ENCODE results near the gene NAPA. TPM values are rescaled to one million over a fixed set of nuclear protein-coding genes. Genes with fewer than 3 reads are reported as not detected.

NAPA gene
- total RNA-seq, 1 donor from 2014 or later, result 28.2 TPM

GRCh38 chr19:47480658-47481057 is 34.2 kb downstream of the NAPA start:
- no peak overlapping the region for H3K9ac ChIP-seq (ENCODE audit: low read depth in 1 of 3, low read length in 3 of 3)
- no peak overlapping the region for H3K27ac ChIP-seq (ENCODE audit: low read depth, low read length)
- peaks cover 4 to 8% (median 7%) of the 10 kb centered on the region in 3 donors for H3K36me3 ChIP-seq (ENCODE audit: control insufficient read depth in 3 of 3, insufficient read depth in 3 of 3, low read length in 3 of 3)
- peaks cover 9 to 19% (median 14%) of the 10 kb centered on the region in 3 donors for H3K4me1 ChIP-seq (ENCODE audit: control insufficient read depth in 3 of 3, insufficient read depth in 3 of 3, low read length in 3 of 3)
- H3K4me3 ChIP-seq (ENCODE audit: low read length in 3 of 3), result no peak overlapping the region
- no peaks in the 10 kb centered on the region for H3K9me3 ChIP-seq (ENCODE audit: control insufficient read depth in 3 of 3, low read length in 3 of 3)
- no peaks in the 10 kb centered on the region for H3K27me3 ChIP-seq (ENCODE audit: control insufficient read depth in 3 of 3, insufficient read depth in 3 of 3, low read length in 3 of 3)

DNA sequence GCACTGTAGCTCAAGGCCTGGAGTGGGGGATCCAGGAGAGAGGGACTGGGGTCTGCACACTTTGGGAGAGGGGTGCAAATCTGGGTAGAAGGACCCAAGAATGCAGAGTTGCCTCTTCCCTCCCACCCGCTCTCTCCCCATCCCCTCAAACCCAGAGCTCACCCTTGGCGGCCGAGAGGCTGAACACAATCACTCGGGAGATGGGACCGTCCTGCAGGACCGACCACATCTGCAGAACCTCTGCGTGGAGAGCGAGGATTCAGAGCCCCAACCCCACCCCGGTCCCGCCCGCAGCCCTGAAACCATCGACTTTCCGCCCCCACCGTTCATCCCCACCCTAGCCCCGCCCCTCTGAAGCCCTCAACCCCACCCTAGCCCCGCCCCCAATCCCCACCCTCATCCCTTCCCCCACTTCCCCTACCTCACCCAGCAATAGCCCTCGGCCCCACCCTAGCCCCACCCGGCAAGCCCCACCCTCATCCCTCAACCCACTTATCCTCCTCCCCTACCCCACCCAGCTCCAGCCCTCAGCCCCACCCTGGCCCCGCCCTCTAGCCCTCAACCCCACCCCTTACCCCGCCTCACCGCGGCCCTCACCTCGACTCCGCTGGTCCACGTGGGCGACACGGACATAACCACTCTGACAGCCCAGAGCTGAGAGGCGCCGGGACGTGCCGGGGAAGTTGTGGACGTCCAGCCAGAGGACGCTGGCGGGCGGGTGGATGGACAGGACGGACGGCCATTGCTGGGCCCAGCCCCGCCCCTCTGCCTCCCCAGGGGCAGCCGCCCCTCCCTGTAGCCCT is 35.0 kb downstream of the NAPA start:
- Histone ChIP-seq H3K36me3 (ENCODE audit: control insufficient read depth in 3 of 3, insufficient read depth in 3 of 3, low read length in 3 of 3) (peaks cover 2 to 9% (median 7%) of the 10 kb centered on the region in 3 donors), H3K27ac (ENCODE audit: low read depth, low read length) (no peak overlapping the region), H3K4me3 (ENCODE audit: low read length in 3 of 3) (no peak overlapping the region), H3K27me3 (ENCODE audit: control insufficient read depth in 3 of 3, insufficient read depth in 3 of 3, low read length in 3 of 3) (no peaks in the 10 kb centered on the region), H3K9me3 (ENCODE audit: control insufficient read depth in 3 of 3, low read length in 3 of 3) (no peaks in the 10 kb centered on the region), H3K9ac (ENCODE audit: low read depth in 1 of 3, low read length in 3 of 3) (no peak overlapping the region), H3K4me1 (ENCODE audit: control insufficient read depth in 3 of 3, insufficient read depth in 3 of 3, low read length in 3 of 3) (peaks cover 9 to 16% (median 10%) of the 10 kb centered on the region in 3 donors)

GRCh38 chr19:47476438-47476972 is 38.4 kb downstream of the NAPA start:
- H3K36me3 ChIP-seq (ENCODE audit: control insufficient read depth in 3 of 3, insufficient read depth in 3 of 3, low read length in 3 of 3), result peaks cover 2 to 9% (median 7%) of the 10 kb centered on the region in 3 donors
- H3K9me3 ChIP-seq (ENCODE audit: control insufficient read depth in 3 of 3, low read length in 3 of 3), result no peaks in the 10 kb centered on the region
- H3K27ac ChIP-seq (ENCODE audit: low read depth, low read length), result no peak overlapping the region
- H3K4me1 ChIP-seq (ENCODE audit: control insufficient read depth in 3 of 3, insufficient read depth in 3 of 3, low read length in 3 of 3), result no peaks in the 10 kb centered on the region
- no peak overlapping the region for H3K4me3 ChIP-seq (ENCODE audit: low read length in 3 of 3)
- peaks cover 14 to 17% (median 17%) of the 10 kb centered on the region in 3 donors for H3K27me3 ChIP-seq (ENCODE audit: control insufficient read depth in 3 of 3, insufficient read depth in 3 of 3, low read length in 3 of 3)
- H3K9ac ChIP-seq (ENCODE audit: low read depth in 1 of 3, low read length in 3 of 3), result no peak overlapping the region

DNA sequence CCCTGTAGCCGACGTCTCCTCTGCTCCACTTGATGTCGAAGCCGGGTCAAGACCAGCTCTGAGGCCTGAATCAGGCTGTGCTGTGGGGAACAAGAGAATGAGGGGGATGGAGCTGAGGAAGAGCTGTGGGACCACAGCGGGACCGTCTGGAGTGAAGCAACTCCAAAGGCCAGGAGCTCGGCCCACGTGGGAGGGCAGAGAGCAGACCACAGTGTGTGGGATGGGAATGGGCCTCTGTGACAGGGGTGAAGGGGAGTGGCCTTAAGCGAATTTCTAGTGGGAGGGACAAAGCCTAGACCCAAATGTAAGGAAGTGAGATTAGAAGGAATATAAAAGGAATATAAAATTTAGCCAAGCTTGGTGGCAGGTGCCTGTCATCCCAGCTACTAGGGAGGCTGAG is 39.4 kb downstream of the NAPA start:
- Histone ChIP-seq H3K4me3 (ENCODE audit: low read length in 3 of 3) (no peak overlapping the region), H3K27me3 (ENCODE audit: control insufficient read depth in 3 of 3, insufficient read depth in 3 of 3, low read length in 3 of 3) (peaks cover 22 to 27% (median 26%) of the 10 kb centered on the region in 3 donors), H3K9ac (ENCODE audit: low read depth in 1 of 3, low read length in 3 of 3) (no peak overlapping the region), H3K9me3 (ENCODE audit: control insufficient read depth in 3 of 3, low read length in 3 of 3) (no peaks in the 10 kb centered on the region), H3K4me1 (ENCODE audit: control insufficient read depth in 3 of 3, insufficient read depth in 3 of 3, low read length in 3 of 3) (no peaks in the 10 kb centered on the region), H3K27ac (ENCODE audit: low read depth, low read length) (no peak overlapping the region), H3K36me3 (ENCODE audit: control insufficient read depth in 3 of 3, insufficient read depth in 3 of 3, low read length in 3 of 3) (peaks cover 2 to 9% (median 7%) of the 10 kb centered on the region in 3 donors)

DNA sequence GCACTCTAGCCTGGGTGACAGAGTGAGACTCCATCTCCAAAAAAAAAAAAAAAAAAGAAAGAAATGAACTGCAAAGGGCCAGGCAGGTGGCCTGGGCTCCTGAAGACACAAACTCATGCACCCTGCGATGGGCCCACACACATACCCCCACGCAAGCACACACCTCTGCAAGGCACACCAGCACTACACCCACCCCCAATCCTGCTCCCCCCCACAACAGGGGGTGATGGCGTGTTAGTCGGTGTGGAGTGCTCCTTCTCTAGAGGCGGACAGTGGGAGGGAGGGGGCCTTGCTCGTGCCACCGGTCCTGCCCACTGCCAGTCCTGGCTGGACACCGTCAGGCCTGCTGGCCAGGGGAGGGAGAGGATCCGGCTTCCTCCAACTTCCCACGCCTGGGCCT is 41.5 kb downstream of the NAPA start:
- no peak overlapping the region for H3K27ac ChIP-seq (ENCODE audit: low read depth, low read length)
- peaks cover 2 to 9% (median 7%) of the 10 kb centered on the region in 3 donors for H3K36me3 ChIP-seq (ENCODE audit: control insufficient read depth in 3 of 3, insufficient read depth in 3 of 3, low read length in 3 of 3)
- no peaks in the 10 kb centered on the region for H3K4me1 ChIP-seq (ENCODE audit: control insufficient read depth in 3 of 3, insufficient read depth in 3 of 3, low read length in 3 of 3)
- no peaks in the 10 kb centered on the region for H3K9me3 ChIP-seq (ENCODE audit: control insufficient read depth in 3 of 3, low read length in 3 of 3)
- H3K27me3 ChIP-seq (ENCODE audit: control insufficient read depth in 3 of 3, insufficient read depth in 3 of 3, low read length in 3 of 3), result peaks cover 44 to 48% (median 47%) of the 10 kb centered on the region in 3 donors
- no peak overlapping the region for H3K4me3 ChIP-seq (ENCODE audit: low read length in 3 of 3)
- H3K9ac ChIP-seq (ENCODE audit: low read depth in 1 of 3, low read length in 3 of 3), result no peak overlapping the region

DNA sequence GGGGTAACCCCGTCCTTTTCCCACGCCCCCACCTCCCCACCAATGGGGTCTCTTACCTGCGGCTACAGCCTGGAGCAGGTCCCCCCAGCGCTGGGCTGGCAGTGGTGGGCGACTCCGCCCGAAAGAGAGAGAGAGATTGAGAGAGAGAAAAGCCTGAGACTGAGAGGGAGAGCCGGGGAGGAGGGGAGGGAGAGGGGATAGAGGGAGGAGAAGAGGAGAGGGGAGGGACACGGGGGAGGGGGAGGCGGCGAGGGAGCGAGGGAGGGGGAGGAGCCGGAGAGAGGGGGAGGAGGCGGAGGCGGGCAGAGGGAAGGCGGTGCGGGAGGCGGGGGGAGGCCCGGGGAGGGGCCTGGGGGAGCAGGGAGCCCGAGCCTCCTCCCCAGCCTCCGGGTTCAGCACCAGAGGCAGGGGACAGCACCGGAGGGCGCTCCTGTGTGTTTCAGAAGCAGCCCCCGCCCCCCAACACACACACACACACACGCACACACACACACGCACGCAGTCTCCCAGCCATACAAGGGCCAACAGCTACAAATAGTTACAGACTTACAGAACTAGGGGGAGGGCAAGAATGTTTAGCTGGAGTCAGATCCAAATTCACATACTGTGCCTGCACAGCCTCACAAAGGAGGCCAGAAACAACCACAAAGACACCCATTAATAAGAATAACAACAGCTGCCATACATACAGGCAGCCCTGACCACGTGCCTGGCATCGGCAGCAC is 43.0 kb downstream of the NAPA start, which contains the start of gene SLC8A2:
TSS of gene SLC8A2 (minus strand) at position 161 of the 725 bp plus-strand sequence. CDS start 5,490 bp downstream, outside the sequence.
- Histone ChIP-seq H3K9ac (ENCODE audit: low read depth in 1 of 3, low read length in 3 of 3) (no peak within 1 kb of the TSS), H3K9me3 (ENCODE audit: control insufficient read depth in 3 of 3, low read length in 3 of 3) (no peaks in the 10 kb centered on the region), H3K4me3 (ENCODE audit: low read length in 3 of 3) (no peak within 1 kb of the TSS), H3K27me3 (ENCODE audit: control insufficient read depth in 3 of 3, insufficient read depth in 3 of 3, low read length in 3 of 3) (peaks cover 54 to 59% (median 58%) of the 10 kb centered on the region in 3 donors), H3K36me3 (ENCODE audit: control insufficient read depth in 3 of 3, insufficient read depth in 3 of 3, low read length in 3 of 3) (peaks cover 2 to 9% (median 7%) of the 10 kb centered on the region in 3 donors), H3K4me1 (ENCODE audit: control insufficient read depth in 3 of 3, insufficient read depth in 3 of 3, low read length in 3 of 3) (no peaks in the 10 kb centered on the region), H3K27ac (ENCODE audit: low read depth, low read length) (no peak within 1 kb of the TSS)

- Histone ChIP-seq H3K36me3 (ENCODE audit: control insufficient read depth in 3 of 3, insufficient read depth in 3 of 3, low read length in 3 of 3) (peaks cover 2 to 6% (median 6%) of the 10 kb centered on the region in 3 donors), H3K27me3 (ENCODE audit: control insufficient read depth in 3 of 3, insufficient read depth in 3 of 3, low read length in 3 of 3) (peaks cover 54 to 62% (median 58%) of the 10 kb centered on the region in 3 donors), H3K27ac (ENCODE audit: low read depth, low read length) (no peak overlapping the region), H3K4me1 (ENCODE audit: control insufficient read depth in 3 of 3, insufficient read depth in 3 of 3, low read length in 3 of 3) (no peaks in the 10 kb centered on the region), H3K9ac (ENCODE audit: low read depth in 1 of 3, low read length in 3 of 3) (no peak overlapping the region), H3K4me3 (ENCODE audit: low read length in 3 of 3) (no peak overlapping the region), H3K9me3 (ENCODE audit: control insufficient read depth in 3 of 3, low read length in 3 of 3) (no peaks in the 10 kb centered on the region)
These were observed 43.5 kb downstream of the NAPA start for GRCh38 chr19:47471381-47471732.

GRCh38 chr19:47470447-47471195 is 44.2 kb downstream of the NAPA start:
- peaks cover 2 to 4% (median 4%) of the 10 kb centered on the region in 3 donors for H3K36me3 ChIP-seq (ENCODE audit: control insufficient read depth in 3 of 3, insufficient read depth in 3 of 3, low read length in 3 of 3)
- H3K9ac ChIP-seq (ENCODE audit: low read depth in 1 of 3, low read length in 3 of 3), result no peak overlapping the region
- no peaks in the 10 kb centered on the region for H3K4me1 ChIP-seq (ENCODE audit: control insufficient read depth in 3 of 3, insufficient read depth in 3 of 3, low read length in 3 of 3)
- peaks cover 57 to 65% (median 63%) of the 10 kb centered on the region in 3 donors for H3K27me3 ChIP-seq (ENCODE audit: control insufficient read depth in 3 of 3, insufficient read depth in 3 of 3, low read length in 3 of 3)
- no peaks in the 10 kb centered on the region for H3K9me3 ChIP-seq (ENCODE audit: control insufficient read depth in 3 of 3, low read length in 3 of 3)
- H3K4me3 ChIP-seq (ENCODE audit: low read length in 3 of 3), result no peak overlapping the region
- no peak overlapping the region for H3K27ac ChIP-seq (ENCODE audit: low read depth, low read length)

DNA sequence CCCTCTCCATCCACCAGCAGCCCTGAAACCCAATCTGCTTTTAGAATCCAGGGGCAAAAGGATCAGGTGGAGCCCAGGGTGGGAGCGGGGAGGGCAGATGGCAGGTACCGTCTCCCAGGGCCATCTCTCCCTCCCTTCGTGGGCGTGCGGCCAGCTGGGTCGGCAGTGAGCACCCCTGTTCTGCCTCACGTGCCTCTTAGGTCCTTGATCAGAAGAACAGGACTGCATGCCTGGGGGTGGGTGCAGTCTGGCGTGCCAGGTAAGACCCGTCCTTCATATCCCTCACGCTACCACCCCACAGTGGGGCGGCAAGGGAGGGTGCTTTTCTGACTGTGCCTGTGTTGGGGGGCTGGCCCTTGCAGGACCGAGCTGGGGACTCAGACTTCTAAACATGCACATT is 45.1 kb downstream of the NAPA start:
- no peak overlapping the region for H3K9ac ChIP-seq (ENCODE audit: low read depth in 1 of 3, low read length in 3 of 3)
- H3K27me3 ChIP-seq (ENCODE audit: control insufficient read depth in 3 of 3, insufficient read depth in 3 of 3, low read length in 3 of 3), result peaks cover 60 to 71% (median 66%) of the 10 kb centered on the region in 3 donors
- no peak overlapping the region for H3K4me3 ChIP-seq (ENCODE audit: low read length in 3 of 3)
- no peak overlapping the region for H3K27ac ChIP-seq (ENCODE audit: low read depth, low read length)
- H3K9me3 ChIP-seq (ENCODE audit: control insufficient read depth in 3 of 3, low read length in 3 of 3), result no peaks in the 10 kb centered on the region
- no peaks in the 10 kb centered on the region for H3K4me1 ChIP-seq (ENCODE audit: control insufficient read depth in 3 of 3, insufficient read depth in 3 of 3, low read length in 3 of 3)
- no peaks in the 10 kb centered on the region for H3K36me3 ChIP-seq (ENCODE audit: control insufficient read depth in 3 of 3, insufficient read depth in 3 of 3, low read length in 3 of 3)

Measured in skeletal muscle tissue (tissue), 4 donors.